Colonic mucosa (tissue), 4 donors: Measurements from ENCODE around the gene PRXL2B. TPM values are rescaled to one million over a fixed set of nuclear protein-coding genes. Genes with fewer than 3 reads are reported as not detected.

Experiments
- DNase-seq: peaks from one replicate; pipeline ENCODE4 v3.0.0-alpha.2; 2020
- H3K27ac ChIP-seq: fragments of 200-600 bp; one replicate; pipeline ENCODE4 v1.8.0; 2021
- H3K27me3 ChIP-seq: fragments of 200-600 bp; one replicate; pipeline ENCODE4 v1.8.0; 2021
- H3K36me3 ChIP-seq: fragments of 200-600 bp; one replicate; pipeline ENCODE4 v1.8.0; 2021
- H3K4me1 ChIP-seq: fragments of 200-600 bp; one replicate; pipeline ENCODE4 v1.8.0; 2021; ENCODE audit warnings: mild to moderate bottlenecking
- H3K4me3 ChIP-seq: fragments of 200-600 bp; one replicate; pipeline ENCODE4 v1.8.0; 2021
- H3K9ac ChIP-seq, 2 donors: one replicate each; pipeline ENCODE4 v1.7.0; 2013; ENCODE audit warnings: control low read depth in 2 of 2, low read depth in 2 of 2, low read length in 2 of 2
- H3K9me3 ChIP-seq: fragments of 200-600 bp; one replicate; pipeline ENCODE4 v1.8.0; 2021
- CTCF ChIP-seq: fragments of 200-600 bp; IDR thresholded peaks from one replicate; pipeline ENCODE4 v1.8.0; 2022; ENCODE audit warnings: antibody characterized with exemption, mild to moderate bottlenecking
- intact Hi-C: fragments of 100-400 bp; cut with DNase I; formaldehyde crosslinking; loops from one replicate; pipeline ENCODE4 v1.14.1; 2022
- total RNA-seq, 2 donors: library from RNA; stranded (reverse); fragmentation: NEBNext Ultra II Directional in 1 of 2; extraction: Animal tissue kit (Norgen Biotek cat#: 25700) in 1 of 2; gene quantifications; one replicate each; pipeline ENCODE4 v1.2.1, GENCODE V29; 2021
- donor health status: healthy.
- donor health status: DM: no; HTN: no; CAD: no.
- donor health status: DM: no; HTN: no; CAD: no.

Gene PRXL2B
- total RNA-seq, 2 donors from 2014 or later = 105 to 120 TPM

GRCh38 chr1:2629627-2630497 lies 43.3 kb downstream of the PRXL2B start:
- intact Hi-C loops = no loop called here
- Histone ChIP-seq H3K27me3 (peaks cover 37% of the 10 kb centered on the region), H3K4me1 (no peaks in the 10 kb centered on the region), H3K27ac (no peak overlapping the region), H3K9me3 (no peaks in the 10 kb centered on the region), H3K36me3 (no peaks in the 10 kb centered on the region), H3K9ac (no peak overlapping the region), H3K4me3 (no peak overlapping the region)
- TF ChIP-seq CTCF = no peak
- DNase-seq = no peak

- TF ChIP-seq CTCF = no peak
- intact Hi-C loops = no loop called here
- Histone ChIP-seq H3K4me1 (no peaks in the 10 kb centered on the region), H3K27ac (no peak overlapping the region), H3K36me3 (no peaks in the 10 kb centered on the region), H3K27me3 (peaks cover 37% of the 10 kb centered on the region), H3K4me3 (no peak overlapping the region), H3K9me3 (no peaks in the 10 kb centered on the region), H3K9ac (no peak overlapping the region)
- no peak for DNase-seq
Measured at GRCh38 chr1:2630498-2631135, 44.0 kb downstream of the PRXL2B start.

- H3K27ac ChIP-seq = no peak overlapping the region
- peaks cover 36% of the 10 kb centered on the region for H3K27me3 ChIP-seq
- peak; percentile 78 for DNase-seq
Measured at GRCh38 chr1:2631136-2632050, 44.8 kb downstream of the PRXL2B start.

GRCh38 chr1:2632051-2632430 lies 45.5 kb downstream of the PRXL2B start:
- intact Hi-C loops = no loop called here
- H3K27ac ChIP-seq = no peak overlapping the region
- no peak overlapping the region for H3K4me3 ChIP-seq
- TF ChIP-seq CTCF = no peak
- no peak overlapping the region for H3K9ac ChIP-seq
- no peak for DNase-seq
- H3K27me3 ChIP-seq = peaks cover 29% of the 10 kb centered on the region
- no peaks in the 10 kb centered on the region for H3K4me1 ChIP-seq
- H3K9me3 ChIP-seq = no peaks in the 10 kb centered on the region
- H3K36me3 ChIP-seq = no peaks in the 10 kb centered on the region

More at GRCh38 chr1:2631136-2632050, 44.8 kb downstream of the PRXL2B start:
- TF ChIP-seq CTCF = no peak
- Histone ChIP-seq H3K4me1 (no peaks in the 10 kb centered on the region), H3K9ac (no peak overlapping the region), H3K36me3 (no peaks in the 10 kb centered on the region), H3K4me3 (no peak overlapping the region), H3K9me3 (no peaks in the 10 kb centered on the region)
- intact Hi-C loops = no loop called here
